B cell (primary cell): ENCODE results near the gene BIRC2. TPM values are rescaled to one million over a fixed set of nuclear protein-coding genes. Genes with fewer than 3 reads are reported as not detected.

Experiments
- ATAC-seq: fragments of 200-7000 bp; cut with Tn5 transposase; one replicate; pipeline ENCODE4 v1.10.0; 2021; ENCODE audit warnings: low read depth, mild to moderate bottlenecking, moderate number of reproducible peaks, moderate library complexity
- CTCF ChIA-PET: fragments of 350-600 bp; sonication (Branson Sonifier 250); formaldehyde crosslinking; loops from one replicate; lab custom pipeline; 2021; ENCODE audit warnings: antibody characterized with exemption, inconsistent platforms; lab: Charles Lee
- POLR2A ChIA-PET: fragments of 350-600 bp; sonication (Branson Sonifier 250); formaldehyde crosslinking; loops from one replicate; lab custom pipeline; 2021; ENCODE audit warnings: antibody characterized with exemption; lab: Charles Lee
- DNase-seq: peaks from one replicate; pipeline ENCODE4 v3.0.0; 2013
- H2AFZ ChIP-seq: 2 replicates; pipeline ENCODE4 v1.6.1; 2012; ENCODE audit warnings: mild to moderate bottlenecking, low read depth, low read length; ENCODE audit not compliant: insufficient read depth, poor library complexity, severe bottlenecking
- H3K27ac ChIP-seq, 2 donors: 1 replicate in 1 of 2; 2 replicates in 1 of 2; pipeline ENCODE4 v1.5.1; 2012 to 2013; ENCODE audit warnings: low read length in 2 of 2, mild to moderate bottlenecking in 2 of 2, moderate library complexity in 1 of 2
- H3K27me3 ChIP-seq, 4 experiments: fragments of 200-600 bp in 1 of 4; sonication (generic) in 1 of 4; replicated peaks in 1 of 4; 1 replicate in 2 of 4; 2 replicates in 2 of 4; pipeline versions ENCODE4 v1.6.1 to v1.7.0; 2013 to 2016; ENCODE audit warnings: low read length in 3 of 4, mild to moderate bottlenecking in 2 of 4, mixed read lengths in 1 of 4, moderate library complexity in 1 of 4; ENCODE audit not compliant: insufficient read depth in 4 of 4, control insufficient read depth in 3 of 4; ENCODE audit errors: control extremely low read depth in 1 of 4
- H3K36me3 ChIP-seq, 2 experiments: replicated peaks in 1 of 2; 1 replicate in 1 of 2; 2 replicates in 1 of 2; pipeline versions ENCODE4 v1.6.1 to v1.7.1; 2013; ENCODE audit warnings: low read length in 1 of 2; ENCODE audit not compliant: insufficient read depth in 2 of 2, control insufficient read depth in 1 of 2; ENCODE audit errors: control extremely low read depth in 1 of 2, extremely low read depth in 1 of 2
- H3K4me1 ChIP-seq, 2 donors: fragments of 200-600 bp in 1 of 2; sonication (generic) in 1 of 2; 1 replicate in 1 of 2; 2 replicates in 1 of 2; pipeline versions ENCODE4 v1.5.1 to v1.6.1; 2013 to 2017; ENCODE audit warnings: low read length in 2 of 2; ENCODE audit not compliant: control insufficient read depth in 2 of 2, insufficient read depth in 2 of 2
- H3K4me2 ChIP-seq: replicated peaks from 2 replicates; pipeline ENCODE3; 2012; ENCODE audit warnings: mild to moderate bottlenecking, low read depth, low read length; ENCODE audit not compliant: poor library complexity, severe bottlenecking
- H3K4me3 ChIP-seq, 5 experiments: fragments of 200-600 bp in 1 of 5; sonication (generic) in 1 of 5; 1 replicate in 3 of 5; 2 replicates in 2 of 5; pipeline versions ENCODE4 v1.5.1 to v1.7.0; 2011 to 2016; ENCODE audit warnings: low read length in 4 of 5, mild to moderate bottlenecking in 4 of 5, low read depth in 2 of 5, control low read depth in 1 of 5, moderate library complexity in 1 of 5; ENCODE audit not compliant: insufficient read depth in 1 of 5; ENCODE audit errors: control extremely low read depth in 1 of 5, extremely low read depth in 1 of 5
- H3K79me2 ChIP-seq: fragments of 200-600 bp; sonication (generic); one replicate; pipeline ENCODE4 v1.6.0; 2016; ENCODE audit warnings: low read length; ENCODE audit not compliant: control insufficient read depth, insufficient read depth
- H3K9ac ChIP-seq: fragments of 200-600 bp; sonication (generic); 2 replicates; pipeline ENCODE4 v1.6.1; 2017; ENCODE audit warnings: mild to moderate bottlenecking, low read length, moderate library complexity
- H3K9me3 ChIP-seq, 3 donors: one replicate each; pipeline versions ENCODE4 v1.6.1 to v1.7.1; 2013; ENCODE audit warnings: low read length in 2 of 3; ENCODE audit not compliant: control insufficient read depth in 2 of 3, insufficient read depth in 1 of 3; ENCODE audit errors: control extremely low read depth in 1 of 3
- H4K20me1 ChIP-seq: 2 replicates; pipeline ENCODE4 v1.6.0; 2012; ENCODE audit warnings: mild to moderate bottlenecking, low read length; ENCODE audit not compliant: insufficient read depth, control insufficient read depth, poor library complexity, severe bottlenecking
- H3K27ac Mint-ChIP-seq: one replicate; pipeline ENCODE4 v1.8.0; 2021; ENCODE audit warnings: mixed read lengths
- H3K27me3 Mint-ChIP-seq: one replicate; pipeline ENCODE4 v1.8.0; 2021; ENCODE audit warnings: mixed read lengths
- H3K4me1 Mint-ChIP-seq: one replicate; pipeline ENCODE4 v1.8.0; 2021; ENCODE audit warnings: mixed read lengths
- H3K4me3 Mint-ChIP-seq: one replicate; pipeline ENCODE4 v1.8.0; 2021; ENCODE audit warnings: mixed read lengths
- H3K9me3 Mint-ChIP-seq: one replicate; pipeline ENCODE4 v1.8.0; 2022; ENCODE audit warnings: mixed read lengths; ENCODE audit not compliant: insufficient read depth
- EZH2 ChIP-seq: IDR thresholded peaks from 2 replicates; pipeline ENCODE4 v1.6.1; 2012; ENCODE audit warnings: borderline replicate concordance, low read depth, mild to moderate bottlenecking, moderate library complexity, low read length; ENCODE audit not compliant: insufficient read depth, poor library complexity, severe bottlenecking
- WGBS: methylation state at CpG from one replicate; pipeline ENCODE4 v1.1.5; 2013; ENCODE audit warnings: missing lambda C conversion rate; ENCODE audit not compliant: insufficient coverage; 5-methylcytosine and 5-hydroxymethylcytosine counted together
- intact Hi-C: fragments of 100-400 bp; cut with micrococcal nuclease; formaldehyde crosslinking; loops from one replicate; pipeline ENCODE4 v1.10.0; 2022
- polyA plus RNA-seq: library from polyadenylated mRNA; depleted of rRNA; stranded (reverse); fragments of >200 nt; gene quantifications from 2 replicates; pipeline ENCODE4 v1.2.3, GENCODE V29; 2012
- total RNA-seq, 2 donors: library from RNA; stranded (reverse); fragments of 120-200 nt in 1 of 2; gene quantifications; 1 replicate in 1 of 2; 2 replicates in 1 of 2; pipeline versions ENCODE4 v1.2.3 to v1.2.4, GENCODE V29; 2013 to 2022
- TF ChIP-seq, protein P1 (sequence below): fragments of 200-600 bp; IDR thresholded peaks from one replicate; pipeline ENCODE4 v1.8.0; 2022; ENCODE audit warnings: antibody characterized with exemption, mild to moderate bottlenecking

The BIRC2 gene
- total and polyA plus RNA-seq, 2 donors (not counting 1 experiment from before 2014, with no cell fraction given), result 20.1 to 51.0 TPM

DNA sequence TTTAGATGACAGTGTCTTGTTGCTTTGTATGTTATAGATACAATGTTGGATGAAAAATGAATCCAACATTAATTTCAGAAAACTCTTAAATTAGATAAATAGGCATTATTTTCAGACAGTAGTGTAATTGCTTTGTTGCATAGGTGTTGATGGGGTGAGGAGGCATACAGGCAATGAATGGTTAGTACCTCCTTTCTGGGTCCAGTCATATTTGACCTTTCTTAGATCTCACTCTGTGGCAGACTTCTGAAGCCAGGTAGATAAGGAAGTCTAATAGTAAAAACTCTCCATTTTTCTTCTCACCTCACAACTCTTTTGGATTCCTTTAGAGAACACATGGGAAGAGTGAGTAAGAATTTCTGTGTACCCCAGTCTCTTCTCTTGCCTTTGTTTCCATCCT lies 31.8 kb downstream of the BIRC2 start:
- Mint-ChIP-seq H3K27me3 (no peaks in the 10 kb centered on the region), H3K4me1 (no peaks in the 10 kb centered on the region), H3K4me3 (no peak overlapping the region), H3K27ac (no peak overlapping the region), H3K9me3 (no peaks in the 10 kb centered on the region)
- TF ChIP-seq, protein P1, sequence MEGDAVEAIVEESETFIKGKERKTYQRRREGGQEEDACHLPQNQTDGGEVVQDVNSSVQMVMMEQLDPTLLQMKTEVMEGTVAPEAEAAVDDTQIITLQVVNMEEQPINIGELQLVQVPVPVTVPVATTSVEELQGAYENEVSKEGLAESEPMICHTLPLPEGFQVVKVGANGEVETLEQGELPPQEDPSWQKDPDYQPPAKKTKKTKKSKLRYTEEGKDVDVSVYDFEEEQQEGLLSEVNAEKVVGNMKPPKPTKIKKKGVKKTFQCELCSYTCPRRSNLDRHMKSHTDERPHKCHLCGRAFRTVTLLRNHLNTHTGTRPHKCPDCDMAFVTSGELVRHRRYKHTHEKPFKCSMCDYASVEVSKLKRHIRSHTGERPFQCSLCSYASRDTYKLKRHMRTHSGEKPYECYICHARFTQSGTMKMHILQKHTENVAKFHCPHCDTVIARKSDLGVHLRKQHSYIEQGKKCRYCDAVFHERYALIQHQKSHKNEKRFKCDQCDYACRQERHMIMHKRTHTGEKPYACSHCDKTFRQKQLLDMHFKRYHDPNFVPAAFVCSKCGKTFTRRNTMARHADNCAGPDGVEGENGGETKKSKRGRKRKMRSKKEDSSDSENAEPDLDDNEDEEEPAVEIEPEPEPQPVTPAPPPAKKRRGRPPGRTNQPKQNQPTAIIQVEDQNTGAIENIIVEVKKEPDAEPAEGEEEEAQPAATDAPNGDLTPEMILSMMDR, result no peak
- no peak for TF ChIP-seq EZH2
- Histone ChIP-seq H3K79me2 (peaks cover 9% of the 10 kb centered on the region), H3K4me3 (no peak overlapping the region), H3K9me3 (no peaks in the 10 kb centered on the region), H4K20me1 (peaks cover 15% of the 10 kb centered on the region), H3K9ac (no peak overlapping the region), H3K36me3 (peaks cover 19 to 37% of the 10 kb centered on the region in 2 experiments), H2AFZ (no peak overlapping the region), H3K4me1 (no peaks in the 10 kb centered on the region), H3K27me3 (no peaks in the 10 kb centered on the region), H3K27ac (no peak overlapping the region), H3K4me2 (no peak overlapping the region)
- CTCF ChIA-PET, result interaction anchor here (1.3 to 4.1 kb wide), 2 partner anchors 12 to 36 kb away, joined by 3 to 27 read pairs; no protein-coding TSS in a partner anchor
- intact Hi-C loops, result no loop called here
- POLR2A ChIA-PET, result no interaction called here
- DNase-seq (no peak), ATAC-seq (no peak)

DNA sequence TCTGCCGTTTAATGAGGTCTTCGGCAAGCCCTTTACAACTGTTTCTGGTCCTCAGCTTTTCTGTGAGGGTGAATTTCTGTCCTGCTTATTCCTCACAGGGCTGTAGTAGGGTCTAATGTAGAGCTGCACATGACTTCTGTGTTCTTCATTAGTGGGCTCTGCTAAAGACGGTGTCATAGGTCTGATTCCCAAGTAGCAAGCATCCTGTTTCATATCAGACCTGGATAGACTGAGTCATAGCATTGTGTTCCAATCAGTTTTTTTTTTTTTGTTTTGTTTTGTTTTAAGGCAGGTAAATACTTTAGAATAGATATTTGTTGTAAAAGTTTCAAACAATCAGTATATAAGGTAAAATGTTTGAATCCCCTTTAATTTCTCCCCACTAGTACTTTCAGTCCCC lies 35.4 kb downstream of the BIRC2 start:
- no peak overlapping the region for H3K4me3 Mint-ChIP-seq
- ChIA-PET POLR2A (no interaction called here), CTCF (interaction anchor here (0.6 to 4.1 kb wide), 4 partner anchors 8 to 230 kb away, joined by 3 to 27 read pairs (median 4); no protein-coding TSS in a partner anchor)
- H3K36me3 ChIP-seq, result peaks cover 15 to 25% of the 10 kb centered on the region in 2 experiments
- no peaks in the 10 kb centered on the region for H4K20me1 ChIP-seq
- H3K4me2 ChIP-seq, result no peak overlapping the region
- no peak for TF ChIP-seq EZH2
- TF ChIP-seq, protein P1, result no peak
- no peaks in the 10 kb centered on the region for H3K79me2 ChIP-seq
- H3K27ac Mint-ChIP-seq, result no peak overlapping the region
- H3K4me1 Mint-ChIP-seq, result no peaks in the 10 kb centered on the region
- H3K4me1 ChIP-seq, result no peaks in the 10 kb centered on the region
- H3K27ac ChIP-seq, result no peak overlapping the region
- H3K4me3 ChIP-seq, result no peak overlapping the region
- no peaks in the 10 kb centered on the region for H3K27me3 ChIP-seq
- no peaks in the 10 kb centered on the region for H3K9me3 Mint-ChIP-seq
- ATAC-seq (no peak), DNase-seq (no peak)
- WGBS, result 100% methylated on average over 2 of the region's 3 CpGs
- no peak overlapping the region for H3K9ac ChIP-seq
- no peaks in the 10 kb centered on the region for H3K27me3 Mint-ChIP-seq
- no peaks in the 10 kb centered on the region for H3K9me3 ChIP-seq
- H2AFZ ChIP-seq, result no peak overlapping the region
- intact Hi-C loops, result no loop called here
